GM18951 (cell line): ENCODE measurements around the gene SCNN1B.

Experiments used
- POLR2A ChIP-seq: IDR thresholded peaks from 4 replicates; pipeline ENCODE4 v1.6.1; 2011; ENCODE audit warnings: mild to moderate bottlenecking; ENCODE audit not compliant: insufficient read length, insufficient read depth; ENCODE audit errors: extremely low read depth
- in situ Hi-C: fragments of 300-500 bp; cut with MboI; formaldehyde crosslinking; loops from one replicate; pipeline ENCODE4 v1.12.0; 2022; ENCODE audit warnings: low sequenced_read_pairs, mixed read lengths, inconsistent platforms; ENCODE audit not compliant: unreplicated experiment

Gene SCNN1B

GRCh38 chr16:23301251-23302044, 654 bp upstream of the SCNN1B start:
- no peak for TF ChIP-seq POLR2A
- in situ Hi-C loops, result no loop called here

DNA sequence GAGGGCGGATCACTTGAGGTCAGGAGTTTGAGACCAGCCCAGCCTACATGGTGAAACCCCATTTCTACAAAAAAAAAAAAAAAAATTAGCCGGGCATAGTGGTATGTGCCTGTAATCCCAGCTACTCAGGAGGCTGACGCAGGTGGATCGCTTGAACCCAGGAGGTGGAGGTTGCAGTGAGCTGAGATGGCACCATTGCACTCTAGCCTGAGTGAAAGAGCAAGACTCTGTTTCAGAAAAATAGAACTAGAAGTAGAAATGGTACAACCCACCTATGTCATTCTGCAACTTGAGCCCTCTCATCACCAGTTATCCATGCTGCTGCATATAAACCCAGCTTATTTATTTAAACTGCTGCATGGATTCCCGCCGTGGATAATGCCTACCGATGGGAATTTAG, 1.6 kb downstream of the SCNN1B start:
- no peak for TF ChIP-seq POLR2A
- in situ Hi-C loops, result no loop called here

DNA sequence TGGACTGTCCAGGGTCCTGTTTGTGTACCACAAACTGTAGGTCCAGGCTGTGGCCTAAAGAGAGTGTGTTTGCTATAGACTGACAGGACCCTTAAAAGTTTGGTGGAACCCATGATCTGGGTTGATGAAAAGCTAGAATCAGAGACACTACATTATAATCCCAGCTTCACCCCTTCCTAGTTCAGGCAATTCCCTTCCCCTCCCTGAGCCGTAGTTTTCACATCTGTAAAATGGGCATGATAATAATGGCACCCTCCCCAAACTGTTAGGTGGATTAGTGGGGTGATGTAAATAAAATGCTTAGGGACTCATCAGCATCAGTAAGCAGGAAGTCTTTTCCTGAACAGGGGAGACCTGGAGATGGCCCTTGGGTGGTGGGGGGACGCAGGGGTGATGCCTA, 2.5 kb downstream of the SCNN1B start:
- TF ChIP-seq POLR2A, result no peak
- in situ Hi-C loops, result no loop called here

GRCh38 chr16:23306199-23307100, 4.3 kb downstream of the SCNN1B start:
- in situ Hi-C loops, result no loop called here

DNA sequence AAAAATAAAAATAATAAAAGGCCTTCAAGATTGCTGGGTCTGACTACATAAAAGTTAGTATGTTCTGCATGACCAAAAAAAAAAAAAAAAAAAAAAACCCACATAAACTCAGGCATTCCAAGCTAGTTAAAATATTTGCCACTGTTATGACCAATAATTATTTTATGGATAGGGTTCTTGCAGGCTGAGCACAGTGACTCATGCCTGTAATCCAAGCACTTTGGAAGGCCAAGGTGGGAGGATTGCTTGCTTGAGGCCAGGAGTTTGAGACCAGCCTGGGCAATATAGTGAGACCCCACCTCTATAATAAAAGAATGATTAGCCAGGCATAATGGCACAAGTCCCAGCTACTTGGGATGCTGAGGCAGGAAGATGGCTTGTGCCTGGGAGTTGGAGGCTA, 8.1 kb downstream of the SCNN1B start:
- TF ChIP-seq POLR2A, result no peak
- in situ Hi-C loops, result no loop called here

More at GRCh38 chr16:23306199-23307100, 4.3 kb downstream of the SCNN1B start:
- TF ChIP-seq POLR2A, result no peak

DNA sequence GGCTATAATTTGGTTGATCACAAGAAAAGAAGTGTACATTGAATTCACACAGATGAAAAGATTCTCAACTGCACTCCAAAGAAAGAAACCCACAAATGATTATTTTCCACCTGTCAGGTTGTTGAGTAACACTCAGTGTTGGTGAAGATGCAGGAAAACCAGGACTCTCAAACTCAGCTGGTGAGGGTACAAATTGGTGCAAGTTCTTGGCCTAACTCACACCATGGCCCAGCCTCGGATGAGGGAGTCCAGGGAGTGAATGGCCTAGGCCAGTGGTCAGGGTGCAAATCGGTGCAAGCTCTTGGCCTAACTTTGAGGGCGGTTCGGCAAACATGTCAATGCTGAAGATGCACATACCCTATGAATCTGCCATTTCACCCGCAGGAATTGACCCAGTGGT, 8.6 kb downstream of the SCNN1B start:
- in situ Hi-C loops, result no loop called here

GRCh38 chr16:23316232-23316631, 14.1 kb downstream of the SCNN1B start:
- in situ Hi-C loops, result no loop called here
- no peak for TF ChIP-seq POLR2A

More for the DNA sequence above, 8.6 kb downstream of the SCNN1B start:
- TF ChIP-seq POLR2A, result no peak

GRCh38 chr16:23316634-23317265, 14.6 kb downstream of the SCNN1B start:
- TF ChIP-seq POLR2A, result no peak
- in situ Hi-C loops, result no loop called here

DNA sequence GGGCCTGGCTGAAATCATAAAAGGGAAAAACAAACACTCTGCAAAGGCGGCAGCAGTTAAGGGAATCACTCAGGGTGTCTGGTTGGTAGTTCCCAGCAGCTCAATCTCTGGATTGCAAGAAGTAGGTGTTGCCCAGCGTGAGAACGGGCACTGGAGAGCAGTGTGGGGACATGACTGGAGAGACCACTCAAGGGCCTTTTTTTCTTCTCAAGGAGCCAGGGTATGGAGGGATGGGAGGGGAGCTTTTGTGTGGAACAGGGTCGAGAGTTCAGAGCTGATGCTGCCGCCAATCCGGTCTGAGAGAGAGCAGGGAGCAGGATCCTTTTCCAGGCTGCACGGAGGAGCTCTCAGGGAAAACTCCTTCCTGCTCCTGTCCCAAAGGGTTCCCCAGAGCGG, 15.2 kb downstream of the SCNN1B start:
- in situ Hi-C loops, result no loop called here
- no peak for TF ChIP-seq POLR2A

GRCh38 chr16:23317751-23318150, 15.6 kb downstream of the SCNN1B start:
- no peak for TF ChIP-seq POLR2A
- in situ Hi-C loops, result no loop called here

DNA sequence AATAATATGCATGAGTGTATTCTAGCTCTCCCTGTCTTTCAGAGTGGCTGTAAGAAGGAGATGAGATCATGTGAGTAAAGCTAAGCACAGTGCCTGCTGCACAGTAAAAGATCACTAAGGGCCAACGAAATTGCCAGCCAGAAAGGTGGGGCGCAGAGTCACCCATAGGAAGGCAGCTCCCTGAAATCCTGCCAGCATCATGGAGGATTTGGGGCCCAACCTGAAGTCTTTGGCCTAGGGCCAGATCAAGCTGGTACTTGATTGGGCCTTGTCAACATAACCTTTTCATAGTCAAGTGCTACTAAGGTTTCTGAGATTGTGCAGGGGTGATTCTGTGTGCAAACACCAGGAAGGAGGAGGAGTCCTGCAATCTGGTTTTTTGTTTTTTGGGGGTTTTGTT, 16.5 kb downstream of the SCNN1B start:
- TF ChIP-seq POLR2A, result no peak
- in situ Hi-C loops, result no loop called here

DNA sequence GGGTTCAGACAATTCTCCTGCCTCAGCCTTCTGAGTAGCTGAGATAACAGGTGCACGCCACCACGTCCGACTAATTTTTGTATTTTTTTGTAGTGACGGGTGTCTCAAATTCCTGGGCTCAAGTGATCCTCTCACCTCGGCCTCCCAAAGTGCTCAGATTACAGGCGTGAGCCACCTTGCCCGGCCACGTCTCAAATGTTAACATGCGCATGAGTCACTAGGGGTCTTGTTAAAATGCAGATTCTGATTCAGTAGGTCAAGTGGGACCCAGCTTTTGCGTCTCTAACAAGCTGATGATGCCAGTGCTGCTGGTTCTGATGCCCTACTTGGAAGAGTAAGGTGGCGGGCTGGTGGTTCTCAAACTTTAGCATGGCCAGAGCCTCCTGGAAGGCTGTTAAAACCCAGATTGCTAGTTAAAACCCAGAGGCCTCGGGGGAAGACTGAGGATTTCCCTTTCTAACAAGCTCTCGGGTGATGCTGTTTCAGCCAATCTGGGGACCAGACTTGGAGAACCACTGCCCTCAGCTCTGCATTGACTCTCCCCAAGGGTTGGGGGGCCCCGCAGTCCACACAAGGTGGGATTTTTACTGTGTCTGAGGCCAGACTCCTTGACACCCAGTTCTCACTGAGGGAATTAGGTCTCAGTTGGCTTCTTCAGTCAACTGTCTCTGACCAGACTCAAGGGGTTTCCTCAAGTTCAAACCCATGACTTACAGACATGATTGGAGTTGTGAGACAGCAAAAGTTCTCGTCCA, 17.9 kb downstream of the SCNN1B start:
- TF ChIP-seq POLR2A, result no peak
- in situ Hi-C loops, result no loop called here

DNA sequence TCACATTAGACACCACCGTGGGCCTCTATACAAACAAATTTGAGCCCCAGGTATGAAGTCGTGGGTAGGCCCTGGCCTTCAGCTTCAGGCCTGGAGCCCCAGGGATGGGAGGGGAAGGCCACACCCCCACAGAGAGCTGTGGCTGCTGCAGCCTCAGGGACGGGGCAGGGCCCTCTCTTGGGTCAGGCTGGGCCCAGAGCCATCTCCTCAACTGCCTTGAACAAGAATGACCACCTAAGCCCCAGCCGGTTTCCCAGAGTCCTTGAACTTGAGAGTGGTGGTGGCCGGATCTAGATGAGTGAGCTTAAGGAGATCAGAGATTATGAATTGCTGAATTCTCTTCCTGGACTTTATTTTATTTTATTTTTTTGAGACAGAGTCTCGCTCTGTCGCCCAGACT, 18.6 kb downstream of the SCNN1B start:
- TF ChIP-seq POLR2A, result no peak
- in situ Hi-C loops, result no loop called here
